Naive thymus-derived CD8-positive, alpha-beta T cell (primary cell): ENCODE results near the gene KDR. TPM values are rescaled to one million over a fixed set of nuclear protein-coding genes. Genes with fewer than 3 reads are reported as not detected.
A peak's percentile ranks its signal among the peaks of the same experiment; 100 is the strongest.

Experiments used
- ATAC-seq, 2 donors: fragments of 150-1000 bp; cut with Tn5 transposase in 1 of 2; sonication (Bioruptor Pico), chemical (Tn5 transposase) in 1 of 2; 1 replicate in 1 of 2; 2 replicates in 1 of 2; pipeline ENCODE4 v1.10.0; 2021; ENCODE audit warnings: mild to moderate bottlenecking in 2 of 2, moderate library complexity in 2 of 2
- POLR2A ChIA-PET: fragments of 350-600 bp; sonication (Branson Sonifier 250); formaldehyde crosslinking; loops from one replicate; lab custom pipeline; 2021; ENCODE audit warnings: antibody characterized with exemption; lab: Charles Lee
- DNase-seq, 10 donors: peaks; one replicate each; pipeline versions ENCODE4 v3.0.0 to v3.0.0-alpha.2; 2020 to 2022
- H3K27ac Mint-ChIP-seq, 10 donors: one replicate each; pipeline ENCODE4 v1.8.0; 2020 to 2022; ENCODE audit warnings: mild to moderate bottlenecking in 10 of 10, mixed read lengths in 10 of 10, moderate library complexity in 4 of 10, inconsistent platforms in 1 of 10
- H3K27me3 Mint-ChIP-seq, 5 donors: one replicate each; pipeline ENCODE4 v1.8.0; 2021 to 2022; ENCODE audit warnings: mixed read lengths in 5 of 5
- H3K36me3 Mint-ChIP-seq, 3 donors: one replicate each; pipeline ENCODE4 v1.8.0; 2020 to 2022; ENCODE audit warnings: mixed read lengths in 3 of 3, mild to moderate bottlenecking in 2 of 3, inconsistent platforms in 1 of 3
- H3K4me1 Mint-ChIP-seq, 4 donors: one replicate each; pipeline ENCODE4 v1.8.0; 2021 to 2022; ENCODE audit warnings: mixed read lengths in 4 of 4
- H3K4me3 Mint-ChIP-seq, 10 donors: one replicate each; pipeline ENCODE4 v1.8.0; 2020 to 2022; ENCODE audit warnings: mild to moderate bottlenecking in 10 of 10, mixed read lengths in 10 of 10, moderate library complexity in 6 of 10, inconsistent platforms in 1 of 10
- H3K9me3 Mint-ChIP-seq, 9 donors: one replicate each; pipeline ENCODE4 v1.8.0; 2020 to 2022; ENCODE audit warnings: mixed read lengths in 9 of 9, mild to moderate bottlenecking in 3 of 9, inconsistent platforms in 1 of 9, moderate library complexity in 1 of 9
- polyA plus RNA-seq, 3 donors: library from polyadenylated mRNA; unstranded; fragments of 300-500 nt; fragmentation: Illumina TruSeq; gene quantifications; one replicate each; pipeline ENCODE4 v1.2.3, GENCODE V29; 2021
- total RNA-seq, 8 experiments: library from RNA in 2 of 8; stranded (reverse) in 2 of 8; gene quantifications; one replicate each; pipeline ENCODE4 v1.2.3 and lab custom pipeline; 2021 to 2026

Gene KDR
- not detected for total RNA-seq
- polyA plus RNA-seq = not detected
- 0 reads per million in 6 experiments for total RNA-seq (lab: John Stamatoyannopoulos, UW)

DNA sequence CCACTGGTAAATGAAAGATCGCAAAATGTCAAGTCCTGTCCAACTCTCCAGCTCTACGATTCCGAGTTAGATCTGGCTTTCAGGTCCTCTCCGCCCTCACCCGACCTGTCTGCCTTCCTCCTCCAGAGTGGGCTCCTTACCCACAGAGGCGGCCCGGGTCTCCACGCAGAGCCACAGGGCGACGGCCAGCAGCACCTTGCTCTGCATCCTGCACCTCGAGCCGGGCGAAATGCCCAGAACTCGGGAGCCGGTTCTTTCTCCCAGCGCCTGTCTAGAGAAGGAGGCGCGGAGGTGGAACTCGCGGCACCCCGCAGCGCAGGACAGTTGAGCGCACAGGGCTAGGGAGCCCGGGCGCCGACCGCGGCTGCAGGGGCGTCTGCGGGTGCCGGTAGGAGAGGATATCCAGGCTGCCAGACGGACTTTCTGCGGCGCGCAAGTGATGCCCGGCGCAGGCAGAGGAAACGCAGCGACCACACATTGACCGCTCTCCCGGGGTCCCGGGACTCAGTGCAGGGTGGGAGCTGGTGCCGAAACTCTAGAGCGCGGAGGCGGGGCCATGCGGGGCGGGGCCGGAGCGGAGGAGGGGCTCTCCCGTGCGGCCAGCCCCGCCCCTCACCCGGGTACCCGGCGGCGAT, at the start of gene KDR:
Gene KDR, minus strand, starts transcription at position 509 of the 635 bp plus-strand sequence. Its CDS starts 302 bp downstream, at position 207.
- Mint-ChIP-seq H3K36me3 (peaks cover 0 to 3% (median 0%) of the 10 kb centered on the region in 3 donors), H3K27ac (no peak within 1 kb of the TSS), H3K27me3 (peaks cover 23 to 66% (median 33%) of the 10 kb centered on the region in 5 donors), H3K9me3 (peaks cover 0 to 3% (median 0%) of the 10 kb centered on the region in 9 donors), H3K4me3 (peak within 1 kb of the TSS in 3 of 10 donors; percentile 13 to 44 (median 44)), H3K4me1 (peaks cover 0 to 6% (median 0%) of the 10 kb centered on the region in 4 donors)
- DNase-seq (no peak), ATAC-seq (no peak)
- POLR2A ChIA-PET = no interaction called here

DNA sequence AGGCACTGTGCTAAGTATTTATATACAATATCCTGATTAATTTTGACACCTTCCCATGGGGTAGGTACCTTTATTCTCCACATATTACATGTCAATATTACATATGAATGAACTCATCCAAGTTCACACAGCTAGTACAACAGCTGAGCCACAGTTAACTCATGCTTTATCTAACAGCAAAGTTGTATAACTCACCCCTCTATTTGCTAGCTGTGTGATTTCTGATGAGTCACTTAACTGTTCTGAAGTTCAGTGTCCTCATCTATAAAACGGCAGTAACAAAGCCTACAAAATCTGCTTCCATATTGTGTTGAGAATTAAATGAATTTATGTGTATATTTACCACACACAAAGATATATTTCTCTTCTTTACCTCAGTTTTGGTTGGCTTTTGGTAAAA, 48.2 kb upstream of the KDR start:
- POLR2A ChIA-PET = no interaction called here
- Mint-ChIP-seq H3K4me3 (no peak overlapping the region), H3K27ac (no peak overlapping the region), H3K36me3 (no peaks in the 10 kb centered on the region), H3K4me1 (peaks cover 0 to 8% (median 3%) of the 10 kb centered on the region in 4 donors), H3K9me3 (no peaks in the 10 kb centered on the region), H3K27me3 (peaks cover 0 to 21% (median 7%) of the 10 kb centered on the region in 5 donors)
- ATAC-seq (no peak), DNase-seq (no peak)

DNA sequence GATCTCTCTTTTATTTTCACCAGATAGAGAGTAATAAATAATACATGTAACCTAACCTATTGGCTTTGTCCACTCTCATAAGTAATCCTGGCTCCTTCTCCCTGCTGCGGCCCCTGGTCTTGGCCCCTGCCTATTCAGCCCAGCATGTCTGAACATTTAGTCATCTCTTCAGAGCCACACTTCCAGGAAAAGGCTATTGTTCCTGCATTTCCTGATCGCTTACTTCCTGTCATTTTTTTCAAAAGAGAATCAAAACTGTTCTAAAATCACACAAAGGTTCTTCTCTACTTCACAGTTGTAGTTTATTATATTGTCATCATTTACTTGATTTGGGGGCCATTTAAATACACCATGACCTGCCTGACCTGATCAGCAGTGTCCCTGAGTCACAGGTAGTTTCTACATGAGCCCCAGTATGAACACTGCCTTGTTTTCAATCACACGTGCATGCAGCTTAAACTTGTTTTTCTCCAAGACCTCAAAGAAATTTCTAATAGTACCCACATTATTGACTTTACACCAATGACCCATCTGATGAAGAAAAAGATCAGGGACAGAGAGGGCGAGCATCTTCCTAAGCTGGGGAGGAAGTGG, 47.4 kb upstream of the KDR start:
- DNase-seq (no peak), ATAC-seq (no peak)
- H3K4me1 Mint-ChIP-seq = peaks cover 0 to 8% (median 3%) of the 10 kb centered on the region in 4 donors
- peaks cover 0 to 22% (median 11%) of the 10 kb centered on the region in 5 donors for H3K27me3 Mint-ChIP-seq
- no peaks in the 10 kb centered on the region for H3K9me3 Mint-ChIP-seq
- H3K4me3 Mint-ChIP-seq = no peak overlapping the region
- H3K27ac Mint-ChIP-seq = no peak overlapping the region
- POLR2A ChIA-PET = no interaction called here
- H3K36me3 Mint-ChIP-seq = no peaks in the 10 kb centered on the region

DNA sequence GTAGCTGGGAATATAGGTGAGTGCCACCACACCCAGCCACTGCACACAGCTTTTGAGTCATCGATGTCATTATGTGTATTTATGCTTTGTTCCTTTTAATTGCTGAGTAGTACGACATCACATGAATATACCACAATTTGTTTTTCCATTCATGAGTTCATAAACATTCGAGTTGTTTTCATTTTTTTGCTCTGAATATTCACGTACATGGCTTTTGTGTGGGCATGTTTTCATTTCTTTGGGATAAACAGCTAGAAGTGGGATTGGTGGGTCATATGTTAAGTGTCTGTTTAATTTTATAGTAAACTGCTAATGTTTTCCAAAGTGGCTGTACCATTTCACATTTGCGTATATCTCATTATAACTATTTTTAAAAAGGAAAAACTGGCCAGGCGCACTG, 45.1 kb upstream of the KDR start:
- Mint-ChIP-seq H3K27me3 (peaks cover 6 to 18% (median 11%) of the 10 kb centered on the region in 5 donors), H3K9me3 (peaks cover 0 to 14% (median 4%) of the 10 kb centered on the region in 9 donors), H3K27ac (no peak overlapping the region), H3K4me1 (no peaks in the 10 kb centered on the region), H3K4me3 (no peak overlapping the region), H3K36me3 (no peaks in the 10 kb centered on the region)
- ATAC-seq (no peak), DNase-seq (no peak)
- POLR2A ChIA-PET = no interaction called here

DNA sequence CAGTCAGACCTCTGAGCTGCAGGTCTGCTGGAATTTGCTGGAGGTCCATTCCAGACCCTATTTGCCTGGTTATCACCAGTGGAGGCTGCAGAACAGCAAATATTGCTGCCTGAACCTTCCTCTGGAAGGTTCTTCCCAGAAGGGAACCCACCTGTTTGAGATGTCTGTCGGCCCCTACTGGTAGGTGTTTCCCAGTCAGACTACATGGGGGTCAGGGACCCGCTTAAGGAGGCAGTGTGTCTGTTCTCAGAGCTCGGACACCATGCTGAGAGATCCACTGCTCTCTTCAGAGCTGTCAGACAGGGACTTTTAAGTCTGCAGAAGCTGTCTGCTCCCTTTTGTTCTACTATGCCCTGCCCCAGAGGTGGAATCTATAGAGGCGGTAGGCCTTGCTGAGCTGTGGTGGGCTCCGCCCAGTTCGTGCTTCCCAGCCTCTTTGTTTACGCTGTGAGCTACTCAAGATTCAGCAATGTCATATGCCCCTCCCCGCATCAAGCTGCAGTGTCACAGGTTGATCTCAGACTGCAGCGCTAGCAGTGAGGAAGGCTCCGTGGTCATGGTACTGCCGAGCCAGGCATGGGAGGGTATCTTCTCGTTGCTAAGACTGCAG, 44.1 kb upstream of the KDR start:
- POLR2A ChIA-PET = no interaction called here
- Mint-ChIP-seq H3K36me3 (no peaks in the 10 kb centered on the region), H3K27ac (peak overlapping the region in 1 of 10 donors; percentile 37), H3K4me1 (no peaks in the 10 kb centered on the region), H3K9me3 (peaks cover 0 to 16% (median 5%) of the 10 kb centered on the region in 9 donors), H3K4me3 (no peak overlapping the region), H3K27me3 (peaks cover 6 to 18% (median 11%) of the 10 kb centered on the region in 5 donors)
- ATAC-seq = no peak
- DNase-seq = no peak

DNA sequence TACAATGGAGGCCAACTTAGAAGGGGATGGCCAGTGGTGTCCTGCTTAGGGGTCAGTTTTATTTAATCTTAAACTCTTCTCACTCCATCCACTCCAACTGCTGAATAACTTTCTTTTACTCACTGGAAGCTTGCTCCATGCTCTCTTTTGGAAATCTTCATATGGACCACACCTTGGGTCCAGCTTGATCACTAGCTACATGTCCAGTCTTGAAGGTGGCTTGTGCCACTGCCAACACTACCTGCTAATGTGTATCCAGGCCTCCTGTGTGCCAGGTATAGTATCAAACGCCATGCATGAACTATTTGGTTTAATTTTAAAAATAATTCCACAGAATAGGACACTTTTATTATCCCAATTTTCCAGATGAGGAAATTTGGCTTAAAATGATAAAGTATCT, 37.0 kb upstream of the KDR start:
- DNase-seq (no peak), ATAC-seq (no peak)
- Mint-ChIP-seq H3K36me3 (peaks cover 0 to 2% (median 0%) of the 10 kb centered on the region in 3 donors), H3K27ac (no peak overlapping the region), H3K4me1 (peaks cover 0 to 5% (median 2%) of the 10 kb centered on the region in 4 donors), H3K9me3 (peaks cover 0 to 16% (median 5%) of the 10 kb centered on the region in 9 donors), H3K4me3 (no peak overlapping the region), H3K27me3 (peaks cover 8 to 39% (median 25%) of the 10 kb centered on the region in 5 donors)
- POLR2A ChIA-PET = no interaction called here

DNA sequence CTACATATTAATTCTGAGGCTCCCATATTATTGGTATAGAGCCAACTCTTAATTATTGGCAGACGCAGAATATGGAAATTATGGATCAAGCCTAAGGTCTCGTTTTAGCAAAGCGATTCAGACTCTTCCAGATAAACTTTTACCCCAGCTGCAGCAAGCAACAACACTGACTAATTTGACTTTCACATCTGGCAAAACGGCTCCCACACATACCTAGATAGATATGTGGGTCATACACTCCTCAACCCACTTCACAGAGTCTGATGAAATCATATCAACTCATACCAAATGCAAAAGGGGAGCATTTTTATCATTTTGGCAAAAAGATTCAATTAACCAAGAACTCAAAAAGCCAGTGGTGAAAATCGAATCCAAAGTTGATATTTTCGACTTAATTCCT, 36.3 kb upstream of the KDR start:
- Mint-ChIP-seq H3K27me3 (peaks cover 8 to 46% (median 22%) of the 10 kb centered on the region in 5 donors), H3K4me3 (no peak overlapping the region), H3K4me1 (peaks cover 0 to 5% (median 2%) of the 10 kb centered on the region in 4 donors), H3K27ac (no peak overlapping the region), H3K9me3 (peaks cover 0 to 12% (median 4%) of the 10 kb centered on the region in 9 donors), H3K36me3 (peaks cover 0 to 2% (median 0%) of the 10 kb centered on the region in 3 donors)
- POLR2A ChIA-PET = no interaction called here
- DNase-seq (no peak), ATAC-seq (no peak)

DNA sequence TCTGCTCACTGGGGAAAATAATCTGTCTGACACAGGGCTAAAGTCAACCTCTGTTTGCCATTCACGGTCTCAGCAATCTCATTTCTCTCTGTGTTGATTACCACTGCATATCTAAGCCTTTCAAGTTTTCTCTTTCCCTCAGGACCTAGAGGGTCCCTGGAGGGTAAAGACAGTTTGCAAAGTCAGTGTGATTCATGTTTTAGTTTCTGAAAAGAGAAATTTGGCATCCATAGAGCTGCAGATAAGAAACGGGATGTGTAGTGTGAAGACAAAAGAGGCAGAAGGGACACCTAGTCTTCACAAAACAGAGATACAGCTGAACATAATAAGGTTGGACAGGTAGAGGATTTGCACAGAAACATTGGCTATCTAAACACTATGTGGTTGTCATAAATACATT, 34.5 kb upstream of the KDR start:
- ATAC-seq (no peak), DNase-seq (no peak)
- POLR2A ChIA-PET = no interaction called here
- Mint-ChIP-seq H3K27me3 (peaks cover 8 to 54% (median 30%) of the 10 kb centered on the region in 5 donors), H3K4me3 (no peak overlapping the region), H3K4me1 (peaks cover 0 to 5% (median 2%) of the 10 kb centered on the region in 4 donors), H3K9me3 (peaks cover 0 to 4% (median 2%) of the 10 kb centered on the region in 9 donors), H3K36me3 (peaks cover 0 to 2% (median 0%) of the 10 kb centered on the region in 3 donors), H3K27ac (no peak overlapping the region)

DNA sequence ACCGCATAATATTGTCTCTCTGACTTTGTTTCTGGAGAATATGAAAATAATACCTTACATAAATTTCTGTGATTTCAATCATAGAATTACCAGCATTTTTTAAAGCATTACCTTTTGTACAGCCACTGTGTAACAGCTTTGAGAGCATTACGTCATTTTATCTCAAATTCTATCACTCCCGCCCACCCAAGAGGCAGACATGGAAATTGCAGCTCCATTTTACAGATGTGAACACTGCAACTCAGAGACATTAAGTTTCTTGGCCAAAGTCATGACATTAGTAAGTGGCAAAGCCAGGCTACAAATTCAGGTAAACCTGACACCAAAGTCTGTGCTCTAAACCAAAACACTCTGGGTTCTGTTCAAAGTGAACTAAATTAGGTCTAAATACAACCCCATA, 33.6 kb upstream of the KDR start:
- Mint-ChIP-seq H3K4me3 (no peak overlapping the region), H3K4me1 (peaks cover 0 to 5% (median 2%) of the 10 kb centered on the region in 4 donors), H3K27ac (no peak overlapping the region), H3K27me3 (peaks cover 8 to 59% (median 32%) of the 10 kb centered on the region in 5 donors), H3K36me3 (peaks cover 0 to 2% (median 0%) of the 10 kb centered on the region in 3 donors), H3K9me3 (peaks cover 0 to 4% (median 2%) of the 10 kb centered on the region in 9 donors)
- no peak for ATAC-seq
- POLR2A ChIA-PET = no interaction called here
- DNase-seq = no peak

DNA sequence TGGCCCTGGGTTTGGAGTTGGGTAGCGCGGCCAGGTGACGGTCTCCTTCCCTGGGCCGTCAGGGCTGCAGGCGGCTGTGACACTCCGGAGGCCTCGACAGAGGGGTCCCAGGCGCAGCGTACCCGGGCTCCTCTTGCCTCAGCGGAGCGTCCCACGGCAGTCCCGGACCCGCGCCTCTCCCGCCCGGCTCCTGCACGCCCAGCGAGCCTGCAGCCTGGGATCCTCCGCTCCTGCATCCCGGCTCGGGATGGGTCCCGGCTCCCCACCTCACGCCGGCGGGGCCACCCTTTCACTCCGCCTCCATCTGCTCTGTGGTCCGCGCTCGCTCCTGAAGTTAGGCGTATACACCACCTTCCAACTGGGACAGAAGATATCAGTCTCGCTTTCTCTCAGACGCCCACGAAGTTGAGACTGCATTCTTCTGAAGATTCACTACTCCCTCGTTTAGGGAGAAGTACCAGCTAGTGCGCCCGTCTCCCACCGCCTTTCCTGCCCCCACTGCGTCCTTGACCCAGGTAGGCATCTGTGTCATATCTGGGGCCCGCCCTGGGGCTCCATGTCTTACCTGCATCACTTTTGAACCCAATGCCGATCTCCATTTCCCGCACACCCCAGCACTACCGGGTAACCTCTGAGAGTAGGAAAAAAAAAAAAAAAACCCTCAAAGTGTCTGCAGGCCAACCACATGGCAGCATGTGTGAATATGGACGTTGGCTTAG, 32.3 kb upstream of the KDR start:
- H3K9me3 Mint-ChIP-seq = peaks cover 1 to 11% (median 7%) of the 10 kb centered on the region in 9 donors
- no peak for DNase-seq
- H3K4me3 Mint-ChIP-seq = peak overlapping the region in 2 of 10 donors; percentile 3 to 20
- H3K4me1 Mint-ChIP-seq = peaks cover 0 to 5% (median 2%) of the 10 kb centered on the region in 4 donors
- H3K27me3 Mint-ChIP-seq = peaks cover 8 to 59% (median 35%) of the 10 kb centered on the region in 5 donors
- POLR2A ChIA-PET = no interaction called here
- peak overlapping the region in 1 of 10 donors; percentile 18 for H3K27ac Mint-ChIP-seq
- no peak for ATAC-seq
- peaks cover 0 to 5% (median 2%) of the 10 kb centered on the region in 3 donors for H3K36me3 Mint-ChIP-seq

DNA sequence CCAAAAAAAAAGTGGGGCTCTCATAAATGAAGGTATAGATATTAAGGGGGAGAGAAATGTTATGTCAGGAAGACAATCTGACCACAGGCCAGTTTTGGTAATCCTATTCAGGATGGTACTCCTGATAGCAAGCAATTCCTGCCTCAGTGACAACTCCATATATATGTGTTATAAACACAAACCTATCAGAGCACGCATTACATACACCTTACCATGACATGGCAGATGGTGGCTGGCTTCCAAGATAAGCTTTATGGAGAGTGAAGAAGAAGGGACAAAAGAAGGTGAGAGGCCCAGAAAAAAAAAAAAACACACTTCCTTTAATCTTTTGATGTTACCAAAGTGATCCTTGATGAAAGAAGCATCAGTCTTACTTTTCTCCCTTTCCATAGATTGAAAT, 29.5 kb upstream of the KDR start:
- DNase-seq = no peak
- H3K4me1 Mint-ChIP-seq = peaks cover 0 to 5% (median 2%) of the 10 kb centered on the region in 4 donors
- no peak for ATAC-seq
- peaks cover 0 to 12% (median 10%) of the 10 kb centered on the region in 9 donors for H3K9me3 Mint-ChIP-seq
- no peak overlapping the region for H3K27ac Mint-ChIP-seq
- peaks cover 0 to 5% (median 2%) of the 10 kb centered on the region in 3 donors for H3K36me3 Mint-ChIP-seq
- H3K27me3 Mint-ChIP-seq = peaks cover 7 to 44% (median 32%) of the 10 kb centered on the region in 5 donors
- POLR2A ChIA-PET = no interaction called here
- H3K4me3 Mint-ChIP-seq = no peak overlapping the region

DNA sequence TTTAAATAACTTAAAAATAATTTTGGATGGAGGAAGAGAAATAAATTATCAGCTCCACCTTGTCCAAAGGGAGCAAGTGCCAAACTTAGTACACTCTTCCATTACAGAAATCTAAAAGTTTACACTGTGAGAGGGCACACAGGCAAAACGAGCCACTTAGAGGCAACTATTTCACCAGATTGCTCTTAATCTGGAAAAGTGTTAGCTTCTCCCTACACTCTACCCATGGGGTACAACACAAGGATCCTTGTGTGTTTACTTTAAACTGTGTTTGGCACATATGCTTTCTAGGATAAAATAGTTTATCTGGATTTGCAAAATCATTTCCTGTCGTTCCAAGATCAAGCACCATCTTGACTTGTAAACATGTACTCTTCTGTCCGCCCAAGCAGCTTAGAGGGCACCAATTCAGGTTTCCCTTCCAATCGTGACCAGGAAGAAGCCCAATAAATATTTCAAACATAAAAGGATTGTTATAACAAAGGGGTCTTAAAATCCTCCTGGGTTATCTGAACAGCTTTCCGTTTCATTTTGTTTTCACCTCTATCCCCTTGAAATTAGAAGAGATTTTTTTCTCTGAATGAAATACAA, 29.0 kb upstream of the KDR start:
- POLR2A ChIA-PET = no interaction called here
- no peak overlapping the region for H3K27ac Mint-ChIP-seq
- no peak for DNase-seq
- H3K4me1 Mint-ChIP-seq = peaks cover 0 to 5% (median 2%) of the 10 kb centered on the region in 4 donors
- H3K9me3 Mint-ChIP-seq = peaks cover 0 to 12% (median 10%) of the 10 kb centered on the region in 9 donors
- no peak overlapping the region for H3K4me3 Mint-ChIP-seq
- peaks cover 0 to 5% (median 2%) of the 10 kb centered on the region in 3 donors for H3K36me3 Mint-ChIP-seq
- H3K27me3 Mint-ChIP-seq = peaks cover 7 to 39% (median 26%) of the 10 kb centered on the region in 5 donors
- ATAC-seq = no peak
